HEK293 (cell line): ENCODE data around the gene C4orf50.
A peak's percentile ranks its signal among the peaks of the same experiment; 100 is the strongest.

Source experiments
- CTCF ChIA-PET: fragments of 350-600 bp; formaldehyde crosslinking; extraction: SDS; loops from one replicate; lab custom pipeline; 2021; ENCODE audit warnings: antibody characterized with exemption; lab: Yijun Ruan, JAX
- POLR2A ChIA-PET: fragments of 300-600 bp; formaldehyde crosslinking; extraction: SDS; loops from one replicate; lab custom pipeline; 2020; ENCODE audit warnings: antibody characterized with exemption, inconsistent platforms; lab: Yijun Ruan, JAX
- H3K27ac ChIP-seq: fragments of 200-500 bp; sonication (Bioruptor generic); 2 replicates; pipeline ENCODE4 v1.5.1; 2014; ENCODE audit warnings: low read depth, low read length, control low read depth, inconsistent platforms; ENCODE audit errors: extremely low read depth
- H3K36me3 ChIP-seq, 2 experiments: fragments of 200-500 bp in 1 of 2; sonication (Bioruptor generic) in 1 of 2; 1 replicate in 1 of 2; 2 replicates in 1 of 2; pipeline ENCODE4 v1.5.1; 2014 to 2017; ENCODE audit warnings: inconsistent platforms in 2 of 2, low read length in 2 of 2; ENCODE audit not compliant: control insufficient read depth in 2 of 2, insufficient read depth in 1 of 2
- H3K4me1 ChIP-seq: fragments of 200-500 bp; sonication (Bioruptor generic); 2 replicates; pipeline ENCODE4 v1.5.1; 2014; ENCODE audit warnings: mild to moderate bottlenecking, low read length, inconsistent platforms; ENCODE audit not compliant: control insufficient read depth, insufficient read depth
- H3K4me3 ChIP-seq: 2 replicates; pipeline ENCODE4 v1.5.1; 2011; ENCODE audit warnings: low read depth, mild to moderate bottlenecking, control low read depth, low read length, moderate library complexity
- H3K9me3 ChIP-seq: fragments of 200-500 bp; sonication (Bioruptor generic); 2 replicates; pipeline ENCODE4 v1.5.1; 2014; ENCODE audit warnings: low read depth, low read length, inconsistent platforms; ENCODE audit not compliant: control insufficient read depth, insufficient read depth
- BCL11A ChIP-seq: fragments of 450-650 bp; formaldehyde crosslinking; IDR thresholded peaks from 2 replicates; pipeline ENCODE4 v1.5.1; 2016; ENCODE audit warnings: low read depth, missing biosample characterization, missing genetic modification characterization
- GLIS2 ChIP-seq: fragments of 450-650 bp; formaldehyde crosslinking; IDR thresholded peaks from 2 replicates; pipeline ENCODE4 v1.5.1; 2016; ENCODE audit warnings: missing biosample characterization, missing genetic modification characterization
- PRDM1 ChIP-seq: fragments of 450-650 bp; formaldehyde crosslinking; IDR thresholded peaks from 2 replicates; pipeline ENCODE4; 2016; ENCODE audit warnings: missing biosample characterization, missing genetic modification characterization
- SP3 ChIP-seq: fragments of 450-650 bp; formaldehyde crosslinking; IDR thresholded peaks from 2 replicates; pipeline ENCODE4 v1.5.1; 2016; ENCODE audit warnings: missing biosample characterization, missing genetic modification characterization
- TCF7L2 ChIP-seq: IDR thresholded peaks from 2 replicates; pipeline ENCODE4 v1.6.1; 2011; ENCODE audit warnings: low read depth, mild to moderate bottlenecking, inconsistent platforms, low read length, moderate library complexity, borderline replicate concordance
- ZBTB1 ChIP-seq: fragments of 450-650 bp; formaldehyde crosslinking; IDR thresholded peaks from 2 replicates; pipeline ENCODE4 v1.5.1; 2016; ENCODE audit warnings: missing biosample characterization, missing genetic modification characterization
- ZIC2 ChIP-seq: fragments of 450-650 bp; formaldehyde crosslinking; IDR thresholded peaks from 2 replicates; pipeline ENCODE4 v1.5.1; 2016; ENCODE audit warnings: missing biosample characterization, missing genetic modification characterization
- ZNF138 ChIP-seq: fragments of 450-650 bp; formaldehyde crosslinking; IDR thresholded peaks from 2 replicates; pipeline ENCODE4 v1.5.1; 2016; ENCODE audit warnings: missing biosample characterization, missing genetic modification characterization, borderline replicate concordance
- ZNF16 ChIP-seq: fragments of 450-650 bp; formaldehyde crosslinking; IDR thresholded peaks from 2 replicates; pipeline ENCODE4 v1.5.1; 2016; ENCODE audit warnings: low read depth, missing biosample characterization, missing genetic modification characterization
- ZNF175 ChIP-seq: fragments of 450-650 bp; formaldehyde crosslinking; IDR thresholded peaks from 2 replicates; pipeline ENCODE4 v1.5.1; 2016; ENCODE audit warnings: missing biosample characterization, missing genetic modification characterization
- ZNF473 ChIP-seq: fragments of 450-650 bp; formaldehyde crosslinking; IDR thresholded peaks from 2 replicates; pipeline ENCODE4 v1.5.1; 2017; ENCODE audit warnings: missing biosample characterization, missing genetic modification characterization
- ZNF555 ChIP-seq: fragments of 450-650 bp; formaldehyde crosslinking; conservative IDR thresholded peaks from 2 replicates; pipeline ENCODE4 v1.5.1; 2017; ENCODE audit warnings: missing biosample characterization, mild to moderate bottlenecking, missing genetic modification characterization, inconsistent platforms
- ZNF623 ChIP-seq: fragments of 450-650 bp; formaldehyde crosslinking; IDR thresholded peaks from 2 replicates; pipeline ENCODE4 v1.5.1; 2016; ENCODE audit warnings: missing biosample characterization, missing genetic modification characterization
- TF ChIP-seq, protein P1 (sequence below): fragments of 450-650 bp; formaldehyde crosslinking; optimal IDR thresholded peaks from 2 replicates; pipeline ENCODE3; 2016; ENCODE audit warnings: missing biosample characterization, mild to moderate bottlenecking, missing genetic modification characterization
- TF ChIP-seq, protein P2 (sequence below): fragments of 450-650 bp; formaldehyde crosslinking; IDR thresholded peaks from 2 replicates; pipeline ENCODE4 v1.5.1; 2017; ENCODE audit warnings: missing biosample characterization, missing genetic modification characterization
- TF ChIP-seq, protein P3 (sequence below): fragments of 450-650 bp; formaldehyde crosslinking; IDR thresholded peaks from 2 replicates; pipeline ENCODE4 v1.5.1; 2016; ENCODE audit warnings: missing biosample characterization, missing genetic modification characterization

Gene C4orf50

DNA sequence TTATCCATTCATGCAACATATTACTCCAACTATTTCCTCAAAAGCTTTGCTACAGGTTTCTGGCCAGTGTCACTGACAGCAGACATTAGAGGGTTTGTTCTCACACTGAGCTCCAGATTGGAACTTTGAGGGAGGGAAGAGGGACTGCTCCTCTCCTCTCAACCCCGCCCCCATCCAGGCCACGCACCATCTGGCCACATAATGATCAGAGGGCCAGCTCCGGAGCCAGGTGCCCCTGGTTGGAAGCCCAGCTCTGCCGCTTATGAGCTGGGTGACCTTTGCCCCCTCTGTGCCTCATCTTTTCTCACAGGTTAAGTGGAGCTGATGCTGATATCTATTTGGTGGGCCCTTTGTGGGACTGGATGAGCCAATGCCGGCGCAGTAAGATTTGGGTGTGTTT, 55.8 kb downstream of the C4orf50 start:
- H3K4me3 ChIP-seq = no peak overlapping the region
- no peak overlapping the region for H3K27ac ChIP-seq
- H3K4me1 ChIP-seq = no peaks in the 10 kb centered on the region
- POLR2A ChIA-PET = no interaction called here
- no peaks in the 10 kb centered on the region for H3K36me3 ChIP-seq
- no peak for TF ChIP-seq ZNF555 (tag by site-specific recombination)
- TF ChIP-seq, protein P1, sequence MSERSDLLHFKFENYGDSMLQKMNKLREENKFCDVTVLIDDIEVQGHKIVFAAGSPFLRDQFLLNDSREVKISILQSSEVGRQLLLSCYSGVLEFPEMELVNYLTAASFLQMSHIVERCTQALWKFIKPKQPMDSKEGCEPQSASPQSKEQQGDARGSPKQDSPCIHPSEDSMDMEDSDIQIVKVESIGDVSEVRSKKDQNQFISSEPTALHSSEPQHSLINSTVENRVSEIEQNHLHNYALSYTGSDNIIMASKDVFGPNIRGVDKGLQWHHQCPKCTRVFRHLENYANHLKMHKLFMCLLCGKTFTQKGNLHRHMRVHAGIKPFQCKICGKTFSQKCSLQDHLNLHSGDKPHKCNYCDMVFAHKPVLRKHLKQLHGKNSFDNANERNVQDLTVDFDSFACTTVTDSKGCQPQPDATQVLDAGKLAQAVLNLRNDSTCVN (tag by site-specific recombination) = no peak
- TF ChIP-seq, protein P2, sequence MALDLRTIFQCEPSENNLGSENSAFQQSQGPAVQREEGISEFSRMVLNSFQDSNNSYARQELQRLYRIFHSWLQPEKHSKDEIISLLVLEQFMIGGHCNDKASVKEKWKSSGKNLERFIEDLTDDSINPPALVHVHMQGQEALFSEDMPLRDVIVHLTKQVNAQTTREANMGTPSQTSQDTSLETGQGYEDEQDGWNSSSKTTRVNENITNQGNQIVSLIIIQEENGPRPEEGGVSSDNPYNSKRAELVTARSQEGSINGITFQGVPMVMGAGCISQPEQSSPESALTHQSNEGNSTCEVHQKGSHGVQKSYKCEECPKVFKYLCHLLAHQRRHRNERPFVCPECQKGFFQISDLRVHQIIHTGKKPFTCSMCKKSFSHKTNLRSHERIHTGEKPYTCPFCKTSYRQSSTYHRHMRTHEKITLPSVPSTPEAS = no peak
- TF ChIP-seq SP3 (tag by site-specific recombination) = no peak
- TF ChIP-seq BCL11A (tag by site-specific recombination) = no peak
- TF ChIP-seq ZNF175 (tag by site-specific recombination) = no peak
- no peak for TF ChIP-seq ZNF138 (tag by site-specific recombination)
- TF ChIP-seq, all 188 proteins: peak for 0
- H3K9me3 ChIP-seq = no peaks in the 10 kb centered on the region
- CTCF ChIA-PET = no interaction called here

DNA sequence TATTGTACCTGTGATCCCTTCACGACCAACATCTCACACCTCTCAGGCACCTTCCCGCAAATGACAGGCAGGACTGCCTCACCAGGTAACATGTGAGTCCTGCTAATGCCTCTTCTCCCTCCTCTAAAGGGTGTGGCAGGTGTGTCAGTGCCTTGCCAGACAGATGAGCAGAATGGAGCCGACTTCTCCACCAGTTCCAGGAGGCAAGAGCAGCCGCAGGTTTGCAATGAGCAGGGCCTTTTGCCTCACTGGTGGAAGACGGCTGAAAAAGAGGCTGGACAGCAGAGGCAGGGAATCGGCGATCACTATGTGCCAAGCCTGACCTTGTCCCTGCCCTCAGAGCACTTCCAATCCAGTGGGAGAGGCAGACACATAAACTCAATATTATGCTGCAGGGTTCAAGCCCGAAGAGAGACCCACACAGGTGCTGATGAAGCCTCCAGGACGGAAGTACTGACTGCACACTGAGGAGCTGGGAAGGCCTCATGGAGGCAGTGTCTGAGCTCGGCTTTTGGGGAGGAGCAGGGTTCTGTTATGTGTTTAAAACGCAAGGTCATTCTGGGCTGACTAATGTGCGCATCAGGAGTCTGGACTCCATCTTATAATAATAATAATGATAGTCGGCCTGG, 57.9 kb downstream of the C4orf50 start:
- H3K9me3 ChIP-seq = no peaks in the 10 kb centered on the region
- TF ChIP-seq ZNF16 (tag by site-specific recombination) (no peak), TCF7L2 (no peak)
- TF ChIP-seq, all 188 proteins: peak for 0
- ChIA-PET CTCF (interaction anchor here (1.4 kb wide), 1 partner anchor 39 kb away, joined by 3 read pairs; no protein-coding TSS in a partner anchor), POLR2A (no interaction called here)
- no peaks in the 10 kb centered on the region for H3K4me1 ChIP-seq
- H3K4me3 ChIP-seq = no peak overlapping the region
- H3K27ac ChIP-seq = no peak overlapping the region
- no peaks in the 10 kb centered on the region for H3K36me3 ChIP-seq

DNA sequence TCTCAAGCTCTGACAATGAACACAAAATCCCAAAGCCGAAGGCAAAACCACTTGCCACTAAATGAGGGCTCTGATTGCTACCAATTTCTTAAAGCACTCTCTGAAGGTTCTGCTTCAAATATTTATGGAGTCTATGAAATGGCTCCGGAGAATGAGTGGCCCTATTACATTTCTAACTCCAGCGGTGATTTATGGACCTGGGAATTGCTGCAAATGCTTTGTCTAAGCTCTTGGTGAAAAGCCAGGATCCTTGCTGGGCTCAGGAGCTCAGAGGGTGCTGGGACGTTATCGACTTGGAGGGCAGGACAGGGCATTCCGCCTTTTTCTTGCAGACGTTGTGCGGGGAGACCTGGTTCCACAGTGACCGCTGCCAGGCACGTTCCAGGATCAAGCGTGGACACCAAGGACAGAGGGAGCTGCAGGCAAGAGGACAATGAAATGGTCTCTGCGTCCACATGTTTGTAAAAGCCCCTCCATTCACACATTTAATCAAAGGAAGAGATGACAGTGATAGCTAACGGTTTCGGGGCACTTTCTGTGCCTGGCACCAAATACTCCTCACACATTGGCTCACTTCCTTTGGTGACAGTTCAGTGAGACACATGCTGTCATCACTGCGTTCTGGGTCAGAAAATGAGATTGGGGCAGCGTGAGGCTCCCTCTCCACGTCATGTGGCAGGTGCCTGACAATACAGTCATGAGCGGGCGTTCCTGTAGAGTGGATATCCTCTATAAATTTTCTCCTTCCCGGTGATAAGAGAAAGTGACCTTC, 58.8 kb downstream of the C4orf50 start:
- ChIA-PET CTCF (interaction anchor here (1.4 kb wide), 1 partner anchor 40 kb away, joined by 3 read pairs; no protein-coding TSS in a partner anchor), POLR2A (no interaction called here)
- no peaks in the 10 kb centered on the region for H3K4me1 ChIP-seq
- no peak overlapping the region for H3K4me3 ChIP-seq
- no peaks in the 10 kb centered on the region for H3K9me3 ChIP-seq
- H3K27ac ChIP-seq = no peak overlapping the region
- no peaks in the 10 kb centered on the region for H3K36me3 ChIP-seq
- TF ChIP-seq ZNF473 (tag by site-specific recombination) (no peak), PRDM1 (tag by site-specific recombination) (peak; percentile 58; the same call in 1 of the 2 replicates), ZIC2 (tag by site-specific recombination) (0 out of 2 replicates have a peak, but pooled peaks have one; percentile 30)

DNA sequence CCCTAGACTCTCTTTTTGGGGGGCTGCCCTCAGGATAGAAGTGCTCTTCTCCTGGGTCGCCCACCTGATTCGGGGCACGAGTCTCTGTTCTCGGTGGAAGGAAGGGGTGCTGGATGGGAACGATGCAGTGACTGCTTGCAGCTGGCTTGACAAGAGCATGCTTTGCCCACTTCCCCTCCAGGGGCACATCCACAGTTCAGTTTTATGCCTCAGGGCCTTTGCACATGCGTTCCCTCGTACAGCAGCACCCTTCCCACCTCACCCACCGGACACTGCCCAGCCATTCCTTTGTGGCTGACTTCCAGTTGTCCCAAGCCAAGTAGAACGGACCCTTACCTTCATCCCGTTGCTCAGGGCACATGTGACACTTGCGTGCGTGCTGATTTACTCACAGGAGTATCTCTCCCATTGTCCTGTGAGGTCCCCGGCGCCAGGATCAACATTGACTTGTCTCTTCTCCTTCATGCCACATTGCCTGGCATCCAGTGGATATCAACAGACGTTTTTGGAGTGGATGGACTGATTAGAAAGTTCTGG, 60.0 kb downstream of the C4orf50 start:
- H3K27ac ChIP-seq = no peak overlapping the region
- CTCF ChIA-PET = no interaction called here

More for the DNA sequence above, 60.0 kb downstream of the C4orf50 start:
- Histone ChIP-seq H3K36me3 (no peaks in the 10 kb centered on the region), H3K4me3 (no peak overlapping the region), H3K4me1 (no peaks in the 10 kb centered on the region), H3K9me3 (no peaks in the 10 kb centered on the region)
- TF ChIP-seq ZBTB1 (tag by site-specific recombination) = no peak
- no peak for TF ChIP-seq GLIS2 (tag by site-specific recombination)
- TF ChIP-seq, protein P3, sequence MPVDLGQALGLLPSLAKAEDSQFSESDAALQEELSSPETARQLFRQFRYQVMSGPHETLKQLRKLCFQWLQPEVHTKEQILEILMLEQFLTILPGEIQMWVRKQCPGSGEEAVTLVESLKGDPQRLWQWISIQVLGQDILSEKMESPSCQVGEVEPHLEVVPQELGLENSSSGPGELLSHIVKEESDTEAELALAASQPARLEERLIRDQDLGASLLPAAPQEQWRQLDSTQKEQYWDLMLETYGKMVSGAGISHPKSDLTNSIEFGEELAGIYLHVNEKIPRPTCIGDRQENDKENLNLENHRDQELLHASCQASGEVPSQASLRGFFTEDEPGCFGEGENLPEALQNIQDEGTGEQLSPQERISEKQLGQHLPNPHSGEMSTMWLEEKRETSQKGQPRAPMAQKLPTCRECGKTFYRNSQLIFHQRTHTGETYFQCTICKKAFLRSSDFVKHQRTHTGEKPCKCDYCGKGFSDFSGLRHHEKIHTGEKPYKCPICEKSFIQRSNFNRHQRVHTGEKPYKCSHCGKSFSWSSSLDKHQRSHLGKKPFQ (tag by site-specific recombination) = no peak
- TF ChIP-seq ZNF623 (tag by site-specific recombination) = peak; percentile 81
- POLR2A ChIA-PET = no interaction called here
